HG03442 (cell line): ENCODE data around the gene METTL5.
"Not testable (repeated sequence)": the region's sequence is repeated elsewhere in the genome, so short reads cannot be mapped to it uniquely, and the experiment has no call there.

ENCODE experiments used
- ATAC-seq: cut with Tn5 transposase; IDR thresholded peaks from one replicate; pipeline ENCODE4 v1.9.1; 2021; ENCODE audit warnings: mild to moderate bottlenecking, moderate library complexity; ENCODE audit not compliant: unreplicated experiment

Gene METTL5

DNA sequence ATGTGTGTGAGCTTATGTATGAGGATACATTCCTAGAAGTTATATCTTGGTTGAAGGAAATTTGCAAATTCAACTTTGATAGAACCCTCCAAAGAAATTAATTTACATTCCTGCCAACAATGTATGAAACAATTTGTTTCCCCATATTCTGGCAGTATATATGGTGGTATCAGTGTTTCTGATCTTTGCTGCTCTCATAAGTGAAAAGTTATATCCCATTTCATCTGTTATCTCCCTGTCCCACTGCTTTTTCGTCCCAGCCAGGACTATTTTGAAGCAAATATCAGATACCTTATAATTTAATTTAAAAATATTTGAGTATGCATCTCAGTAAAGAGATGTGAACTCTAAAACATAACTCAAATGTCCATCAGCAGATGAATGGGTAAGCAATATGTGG lies 9.7 kb upstream of the METTL5 start:
- no peak for ATAC-seq

DNA sequence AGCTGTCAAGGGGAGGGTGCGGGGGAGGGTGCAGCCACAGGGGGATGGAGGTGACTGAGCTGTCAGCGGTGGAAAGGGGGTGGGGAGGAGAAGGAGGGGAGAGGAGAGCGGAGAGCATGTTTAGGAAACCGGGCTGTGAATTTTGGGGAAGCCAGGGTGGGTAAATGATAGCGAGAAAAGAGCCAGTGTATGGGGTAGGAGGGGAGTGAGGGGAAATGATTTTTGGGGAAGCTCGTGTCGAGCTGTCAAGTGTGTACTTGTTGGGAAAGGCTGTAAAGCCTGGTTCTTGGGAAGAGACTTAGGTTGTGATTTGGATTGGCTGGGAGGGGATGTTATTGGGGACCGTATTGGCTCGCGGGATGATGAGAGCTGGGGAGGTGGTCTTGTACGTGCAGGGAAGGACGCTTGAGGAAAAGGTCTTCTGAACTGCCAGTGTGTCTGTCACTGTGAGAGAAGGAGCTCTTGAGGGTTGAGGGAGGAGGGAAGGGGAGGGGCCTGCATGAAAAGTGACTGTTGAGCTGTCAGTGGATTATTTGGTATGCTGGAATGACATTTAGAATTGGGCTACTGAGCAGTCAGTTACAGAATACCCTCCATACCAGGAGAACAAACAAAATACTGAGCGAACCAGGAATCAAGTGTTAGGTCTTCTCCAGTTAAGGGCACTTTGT lies 3.6 kb upstream of the METTL5 start:
- ATAC-seq, result peak; percentile 25

DNA sequence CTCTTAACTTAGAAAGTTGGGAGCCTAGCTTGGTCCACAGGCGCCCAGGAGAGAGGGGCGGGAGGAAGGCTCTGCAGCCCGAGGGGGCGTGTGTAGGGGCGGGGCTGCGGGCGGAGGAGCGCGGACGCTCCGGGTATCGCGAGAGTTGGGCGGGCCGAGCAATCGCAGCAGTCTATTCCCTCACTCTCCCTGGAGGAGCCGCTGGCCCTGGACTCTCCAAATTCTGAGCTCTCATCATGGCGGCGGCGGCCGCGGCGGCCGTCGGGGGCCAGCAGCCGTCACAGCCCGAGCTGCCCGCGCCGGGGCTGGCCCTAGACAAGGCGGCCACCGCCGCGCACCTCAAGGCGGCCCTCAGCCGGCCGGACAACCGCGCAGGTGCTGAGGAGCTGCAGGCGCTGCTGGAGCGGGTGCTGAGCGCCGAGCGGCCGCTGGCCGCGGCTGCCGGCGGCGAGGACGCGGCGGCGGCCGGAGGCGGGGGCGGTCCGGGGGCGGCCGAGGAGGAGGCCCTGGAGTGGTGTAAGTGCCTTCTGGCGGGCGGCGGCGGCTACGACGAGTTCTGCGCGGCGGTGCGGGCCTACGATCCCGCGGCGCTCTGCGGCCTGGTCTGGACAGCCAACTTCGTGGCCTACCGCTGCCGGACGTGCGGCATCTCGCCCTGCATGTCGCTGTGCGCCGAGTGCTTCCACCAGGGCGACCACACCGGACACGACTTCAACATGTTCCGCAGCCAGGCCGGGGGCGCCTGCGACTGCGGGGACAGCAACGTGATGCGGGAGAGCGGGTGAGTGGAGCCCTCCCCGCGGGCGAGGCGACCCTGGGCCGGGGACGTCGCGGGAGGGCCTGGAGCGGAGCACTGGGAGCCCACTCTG lies 2.8 kb upstream of the METTL5 start, which contains the start of gene UBR3:
UBR3 (plus strand) TSS at position 183 of the 869 bp plus-strand sequence; CDS start at position 237, 54 bp downstream.
- peak; percentile 77 for ATAC-seq

DNA sequence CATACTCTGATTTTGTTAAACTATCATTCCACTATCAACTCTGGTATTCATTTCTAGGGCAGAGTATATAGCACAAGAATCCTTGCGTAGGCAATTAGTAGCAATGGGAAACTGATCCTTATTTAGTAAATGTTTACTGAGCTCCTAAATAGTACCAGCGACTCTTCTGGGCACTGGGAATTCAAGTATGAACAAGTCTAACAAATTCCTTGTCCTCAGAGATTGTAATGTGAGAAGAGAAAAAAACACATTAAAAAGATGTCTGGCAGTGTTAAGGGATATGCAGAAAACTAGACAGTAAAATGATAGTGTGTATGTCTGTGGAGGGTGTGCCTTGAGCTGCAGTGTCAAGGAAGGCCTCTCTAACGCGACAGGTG lies 721 bp downstream of the METTL5 start:
- ATAC-seq, result no peak

DNA sequence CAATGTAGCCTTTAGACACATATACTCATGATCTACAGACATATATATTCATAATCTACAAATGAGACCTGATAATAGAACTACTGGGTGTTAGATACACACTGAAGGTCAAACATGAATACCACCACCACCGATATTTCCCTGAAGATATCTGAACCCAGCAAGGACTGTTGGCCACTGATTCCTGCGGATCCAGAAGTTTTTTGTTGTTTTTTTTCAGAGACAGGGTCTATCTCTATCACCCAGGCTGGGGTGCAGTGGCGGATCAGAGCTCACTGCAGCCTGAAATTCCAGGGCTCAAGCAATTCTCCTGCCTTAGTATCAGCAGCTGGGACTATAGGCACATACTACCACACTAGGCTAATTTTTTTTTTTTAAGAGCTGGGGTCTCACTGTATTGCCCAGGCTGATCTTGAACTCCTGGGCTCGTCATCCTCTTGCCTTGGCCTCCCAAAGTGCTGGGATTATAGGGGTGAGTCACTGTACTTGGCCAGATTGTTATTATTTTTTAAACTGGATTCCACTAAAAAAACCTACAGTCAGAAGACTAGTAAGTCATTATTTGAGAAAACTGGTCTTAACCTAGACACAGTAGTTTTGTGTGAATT lies 1.8 kb downstream of the METTL5 start:
- no peak for ATAC-seq

DNA sequence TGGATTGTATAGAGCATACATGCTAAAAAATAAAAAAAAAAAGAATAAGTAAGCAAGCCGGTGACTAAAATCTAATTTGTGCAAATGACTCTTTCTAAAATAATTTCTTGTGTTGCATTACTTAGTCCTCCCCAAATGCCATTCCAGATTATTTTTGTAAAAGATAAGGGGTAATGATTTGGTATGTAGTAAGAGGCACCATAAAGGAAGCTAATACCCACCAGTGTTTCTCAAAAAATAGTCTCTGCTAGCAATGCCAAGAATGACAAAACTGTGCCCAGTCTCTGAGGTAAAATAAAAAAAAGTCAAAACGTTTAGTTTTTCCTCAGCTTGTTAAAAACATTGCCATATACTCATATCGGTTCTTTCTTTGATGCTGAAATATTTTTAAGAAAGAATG lies 2.7 kb downstream of the METTL5 start:
- ATAC-seq, result no peak

DNA sequence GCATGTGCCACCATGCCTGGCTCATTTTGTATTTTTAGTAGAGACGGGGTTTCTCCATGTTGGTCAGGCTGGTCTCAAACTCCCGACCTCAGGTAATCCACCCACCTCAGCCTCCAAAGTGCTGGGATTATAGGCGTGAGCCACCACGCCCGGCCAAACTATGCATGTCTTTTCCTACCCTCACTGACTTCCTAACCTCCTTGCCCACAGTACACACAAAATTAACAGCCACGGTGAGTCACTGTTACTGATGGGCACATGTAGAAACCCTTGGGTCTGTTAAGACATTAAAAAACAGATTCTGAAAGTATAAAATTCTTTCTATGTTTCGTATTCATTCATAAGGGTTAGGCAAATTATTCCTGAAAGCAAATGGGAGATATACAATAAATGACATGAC lies 4.6 kb downstream of the METTL5 start:
- not testable (repeated sequence) for ATAC-seq

DNA sequence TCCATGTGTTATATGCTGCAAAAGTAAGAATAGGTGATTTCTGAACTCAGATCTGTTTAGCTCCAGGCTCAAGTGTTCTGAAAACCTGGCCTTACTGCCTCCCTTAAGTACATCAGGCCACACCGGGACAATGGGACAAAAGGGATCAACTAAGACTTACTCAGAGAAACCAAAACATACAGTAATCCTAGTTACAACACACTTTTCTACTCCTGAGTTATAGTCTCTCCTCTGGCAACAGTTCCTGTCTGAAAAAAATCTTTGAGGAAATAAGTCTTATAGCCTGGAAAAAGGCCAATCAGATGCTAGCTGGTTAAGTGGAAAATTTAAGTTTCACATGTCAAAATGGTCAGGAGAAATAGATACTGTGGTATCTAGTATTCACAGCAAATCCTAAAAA lies 5.6 kb downstream of the METTL5 start:
- ATAC-seq, result no peak

DNA sequence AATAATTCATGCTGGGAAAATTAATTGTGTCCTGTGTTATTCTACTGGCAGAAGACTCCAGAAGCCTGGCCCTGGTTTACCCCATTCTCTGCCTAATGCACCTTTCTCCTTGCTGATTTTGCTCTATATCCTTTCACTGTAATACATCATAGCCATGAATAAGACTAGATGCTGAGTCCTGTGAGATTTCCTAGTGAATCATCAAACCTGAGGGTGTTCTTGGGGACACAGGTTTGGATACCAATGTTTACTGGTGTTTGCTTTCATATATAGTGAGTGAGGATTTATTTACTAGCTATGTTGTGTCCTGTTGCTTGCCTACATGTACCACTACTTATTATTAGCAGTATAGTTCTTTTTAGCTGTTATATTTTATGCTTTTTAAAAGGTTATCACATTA lies 6.5 kb downstream of the METTL5 start:
- ATAC-seq, result no peak

DNA sequence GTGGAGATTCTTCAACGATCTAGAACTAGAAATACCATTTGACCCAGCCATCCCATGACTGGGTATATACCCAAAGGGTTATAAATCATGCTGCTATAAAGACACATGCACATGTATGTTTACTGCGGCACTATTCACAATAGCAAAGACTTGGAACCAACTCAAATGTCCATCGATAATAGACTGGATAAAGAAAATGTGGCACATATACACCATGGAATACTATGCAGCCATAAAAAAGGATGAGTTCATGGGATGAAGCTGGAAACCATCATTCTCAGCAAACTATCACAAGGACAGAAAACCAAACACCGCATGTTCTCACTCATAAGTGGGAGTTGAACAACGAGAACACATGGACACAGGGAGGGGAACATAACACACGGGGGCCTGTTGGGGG lies 7.3 kb downstream of the METTL5 start:
- not testable (repeated sequence) for ATAC-seq

DNA sequence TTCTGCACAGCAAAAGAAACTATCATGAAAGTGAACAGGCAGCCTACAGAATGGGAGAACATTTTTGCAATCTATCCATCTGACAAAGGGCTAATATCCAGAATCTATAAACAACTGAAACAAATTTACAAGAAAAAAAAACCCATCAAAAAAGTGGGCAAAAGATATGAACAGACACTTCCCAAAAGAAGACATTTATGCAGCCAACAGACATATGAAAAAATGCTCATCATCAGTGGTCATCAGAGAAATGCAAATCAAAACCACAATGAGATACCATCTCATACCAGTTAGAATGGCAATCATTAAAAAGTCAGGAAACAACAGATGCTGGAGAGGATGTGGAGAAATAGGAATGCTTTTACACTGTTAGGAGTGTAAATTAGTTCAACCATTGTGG lies 7.7 kb downstream of the METTL5 start:
- not testable (repeated sequence) for ATAC-seq

DNA sequence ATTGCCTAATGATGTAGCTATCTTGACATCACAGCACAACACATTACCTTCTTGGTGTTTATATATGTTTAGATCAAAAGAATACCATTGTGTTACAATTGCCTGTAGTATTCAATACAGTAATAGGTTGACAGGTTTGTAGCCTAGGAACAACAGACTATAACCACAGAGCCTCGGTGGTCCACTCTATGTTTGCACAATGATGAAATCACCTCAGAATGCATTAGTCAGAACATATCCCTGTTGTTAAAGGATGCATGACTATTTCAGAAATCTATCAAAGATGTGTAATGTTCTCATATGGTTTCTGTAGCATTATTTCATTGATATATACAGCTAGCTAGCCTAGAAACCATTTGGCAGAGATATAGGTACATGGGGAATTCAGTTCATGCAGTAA lies 8.9 kb downstream of the METTL5 start:
- no peak for ATAC-seq

DNA sequence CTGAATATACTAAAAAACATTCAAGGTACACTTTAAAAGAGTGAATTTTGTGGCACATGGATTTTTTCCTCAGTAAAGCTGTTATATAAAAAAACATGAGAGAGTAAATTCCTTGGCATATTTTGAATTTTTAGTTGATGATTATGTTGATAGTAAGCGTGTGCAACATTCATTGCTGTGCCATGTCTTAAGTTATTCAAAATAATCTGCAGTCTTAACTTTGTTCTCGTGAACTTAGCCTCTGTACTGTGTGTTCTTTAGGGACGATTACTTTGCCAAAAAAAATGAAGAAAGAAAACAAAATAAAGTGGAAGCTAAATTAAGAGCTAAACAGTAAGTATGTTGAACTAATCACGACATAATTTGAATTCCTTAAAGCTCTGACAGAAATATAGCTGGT lies 16.5 kb downstream of the METTL5 start:
- no peak for ATAC-seq

DNA sequence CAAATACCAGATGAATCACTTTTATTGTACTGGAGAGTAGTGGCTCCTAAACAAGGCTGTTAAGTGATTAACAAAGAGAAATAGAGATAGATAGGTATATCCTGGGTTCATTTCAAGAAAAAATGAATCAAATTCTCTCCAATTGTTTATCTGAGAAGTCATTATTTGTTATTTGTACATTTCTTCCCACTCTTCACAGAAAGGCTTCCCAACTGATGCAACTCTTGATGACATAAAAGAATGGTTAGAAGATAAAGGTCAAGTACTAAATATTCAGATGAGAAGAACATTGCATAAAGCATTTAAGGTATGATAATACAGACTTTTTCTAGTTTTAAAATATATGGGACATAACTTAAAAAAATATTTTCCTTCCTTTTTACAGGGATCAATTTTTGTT lies 18.1 kb downstream of the METTL5 start:
- ATAC-seq, result no peak

DNA sequence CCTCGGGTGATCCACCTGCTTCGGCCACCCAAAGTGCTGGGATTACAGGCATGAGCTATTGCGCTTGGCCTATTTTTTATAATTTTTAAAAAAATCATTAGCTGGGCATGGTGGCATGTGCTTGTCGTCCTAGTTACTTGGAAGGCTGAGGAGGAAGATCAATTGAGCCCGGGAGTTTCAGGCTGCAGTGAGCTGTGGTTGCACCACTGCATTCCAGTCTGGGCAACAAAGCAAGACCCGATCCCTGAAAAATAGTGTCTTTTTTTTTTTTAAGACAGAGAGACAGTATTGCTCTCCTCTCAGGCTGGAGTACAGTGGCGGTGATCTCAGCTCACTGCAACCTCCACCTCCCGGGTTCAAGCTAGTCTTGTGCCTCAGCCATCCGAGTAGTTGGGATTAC lies 21.2 kb downstream of the METTL5 start:
- ATAC-seq, result no peak

DNA sequence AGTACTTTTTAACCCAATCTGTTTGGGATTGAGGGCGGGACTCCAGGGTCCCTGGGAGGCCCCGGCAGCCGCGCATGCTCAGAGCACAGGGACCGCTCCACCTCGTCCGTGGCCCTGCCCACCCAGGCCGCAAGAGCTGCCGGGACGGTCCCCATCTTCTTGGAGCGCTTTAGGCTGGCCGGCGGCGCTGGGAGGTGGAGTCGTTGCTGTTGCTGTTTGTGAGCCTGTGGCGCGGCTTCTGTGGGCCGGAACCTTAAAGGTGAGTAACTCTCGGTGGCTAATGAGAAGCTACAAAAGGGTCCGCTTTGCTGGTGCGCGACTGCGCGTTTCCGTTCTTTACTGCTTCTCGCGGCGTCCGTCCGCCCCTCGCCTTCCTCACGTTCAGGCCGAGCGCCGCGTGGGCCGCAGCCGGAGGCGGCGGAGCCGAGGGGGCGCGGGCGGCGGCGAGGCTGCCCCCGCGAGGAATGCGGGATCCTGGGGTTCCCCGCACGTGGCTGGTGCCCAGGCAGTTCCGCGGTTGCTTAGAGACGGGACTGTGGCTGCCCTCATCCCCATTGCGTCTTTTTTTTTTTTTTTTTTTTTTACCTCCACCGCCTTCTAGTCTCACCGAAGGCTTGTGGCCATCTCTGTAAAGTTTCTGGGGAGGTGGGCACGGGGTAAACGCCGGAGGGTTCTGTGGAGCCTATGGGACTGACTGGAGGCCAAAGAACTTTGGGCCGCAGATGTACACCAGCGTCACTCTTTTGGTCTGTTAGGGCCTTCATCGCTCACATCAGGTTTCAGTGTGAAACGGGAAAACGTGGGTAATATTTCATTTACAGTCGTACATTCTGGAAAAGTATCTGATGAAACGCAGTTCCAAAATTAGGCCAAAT lies 25.8 kb downstream of the METTL5 start, which contains the start of gene SSB:
SSB (plus strand) TSS at position 154 of the 875 bp plus-strand sequence. CDS start 2,090 bp downstream, outside the sequence.
- ATAC-seq, result peak; percentile 95

DNA sequence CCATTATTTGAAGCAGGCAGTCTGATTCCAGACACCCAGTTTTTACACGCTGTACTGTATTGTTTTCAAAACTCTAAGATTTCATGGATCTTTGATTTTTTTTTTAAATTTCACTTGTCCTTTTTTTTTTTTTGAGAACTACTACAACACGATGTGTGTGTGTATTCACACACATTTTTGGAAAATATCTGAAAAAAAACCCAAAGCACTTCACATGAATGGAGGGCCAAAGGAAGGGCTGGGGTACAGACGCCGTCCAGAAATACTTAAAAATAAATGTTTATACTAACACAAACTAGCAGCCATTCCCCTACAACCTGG lies 26.3 kb downstream of the METTL5 start:
- ATAC-seq, result no peak

DNA sequence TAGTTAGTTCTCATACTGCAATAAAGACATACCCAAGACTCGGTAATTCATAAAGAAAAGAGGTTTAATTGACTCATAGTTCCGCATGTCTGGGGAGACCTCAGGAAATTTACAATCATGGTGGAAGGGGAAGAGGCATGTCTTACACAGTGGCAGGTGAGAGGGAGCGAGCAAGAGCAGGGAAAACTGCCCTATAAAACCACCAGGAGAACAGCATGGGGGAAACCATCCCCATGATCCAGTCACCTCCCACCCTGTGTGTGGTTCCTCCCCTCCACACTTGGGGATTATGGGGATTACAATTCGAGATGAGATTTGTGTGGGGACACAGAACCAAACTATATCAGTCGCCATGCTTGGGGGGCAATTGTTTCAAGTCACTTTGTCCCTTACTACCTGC lies 27.1 kb downstream of the METTL5 start:
- ATAC-seq, result no peak

DNA sequence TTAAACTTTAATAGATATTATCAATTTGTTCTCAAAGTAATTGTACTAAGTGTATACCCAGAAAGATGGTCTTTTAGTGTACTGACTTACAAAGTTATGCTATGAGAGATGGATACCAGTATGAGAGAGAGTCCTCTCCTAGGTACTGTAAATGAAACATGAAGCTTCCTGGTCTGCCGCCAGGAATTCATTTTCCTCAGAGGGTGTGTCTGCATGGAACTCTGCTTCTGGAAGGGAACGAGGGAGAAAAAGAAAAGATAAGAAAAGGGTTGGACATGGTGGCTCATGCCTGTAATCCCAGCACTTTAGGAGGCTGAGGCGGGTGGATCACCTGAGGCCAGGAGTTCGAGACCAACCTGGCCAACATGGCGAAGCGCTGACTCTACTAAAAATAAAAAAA lies 28.3 kb downstream of the METTL5 start:
- ATAC-seq, result no peak

DNA sequence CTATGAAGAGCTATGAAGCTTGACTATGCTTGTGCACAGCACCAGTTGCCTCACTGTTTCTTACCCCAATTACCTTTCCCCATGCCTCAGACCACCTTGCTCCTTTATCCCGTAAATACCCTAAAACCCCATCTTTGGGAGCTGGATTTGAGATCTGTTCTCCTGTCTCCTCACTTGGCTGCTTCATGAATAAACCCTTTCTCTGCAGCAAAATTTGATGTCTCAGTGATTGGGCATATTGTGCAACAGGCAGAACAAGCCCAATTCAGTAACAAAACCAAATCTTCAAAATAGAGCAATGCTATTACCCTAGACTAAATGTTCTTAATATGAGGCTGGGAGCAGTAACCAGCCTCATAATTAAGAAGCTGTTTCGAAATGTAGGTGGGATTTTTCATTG lies 29.5 kb downstream of the METTL5 start:
- ATAC-seq, result no peak

DNA sequence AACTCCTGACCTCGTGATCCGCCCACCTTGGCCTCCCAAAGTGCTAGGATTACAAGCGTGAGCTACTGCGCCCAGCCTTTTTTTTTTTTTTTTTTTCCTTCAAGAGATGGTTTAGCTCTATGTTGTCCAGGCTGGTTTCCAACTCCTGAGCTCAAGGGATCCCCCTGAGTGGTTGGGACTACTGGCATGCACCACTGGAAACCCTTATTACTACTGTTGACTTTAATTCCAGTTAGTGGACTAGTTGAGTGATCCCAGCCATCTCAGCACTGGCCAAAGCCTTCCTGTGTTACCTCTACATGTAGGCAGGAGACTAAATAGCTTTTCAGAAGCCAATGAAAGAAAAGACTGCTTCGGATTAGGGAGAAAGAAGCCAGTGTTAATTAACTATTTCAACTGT lies 34.1 kb downstream of the METTL5 start:
- no peak for ATAC-seq
